Medulla oblongata (tissue), 1 donor: ENCODE data around the gene PARP12.
"Not testable (repeated sequence)": the region's sequence is repeated elsewhere in the genome, so short reads cannot be mapped to it uniquely, and the experiment has no call there.

Source experiments
- DNase-seq: peaks from one replicate; pipeline ENCODE4 v3.0.0-alpha.2; 2015; ENCODE audit errors: extremely low spot score

PARP12 gene, protein sequence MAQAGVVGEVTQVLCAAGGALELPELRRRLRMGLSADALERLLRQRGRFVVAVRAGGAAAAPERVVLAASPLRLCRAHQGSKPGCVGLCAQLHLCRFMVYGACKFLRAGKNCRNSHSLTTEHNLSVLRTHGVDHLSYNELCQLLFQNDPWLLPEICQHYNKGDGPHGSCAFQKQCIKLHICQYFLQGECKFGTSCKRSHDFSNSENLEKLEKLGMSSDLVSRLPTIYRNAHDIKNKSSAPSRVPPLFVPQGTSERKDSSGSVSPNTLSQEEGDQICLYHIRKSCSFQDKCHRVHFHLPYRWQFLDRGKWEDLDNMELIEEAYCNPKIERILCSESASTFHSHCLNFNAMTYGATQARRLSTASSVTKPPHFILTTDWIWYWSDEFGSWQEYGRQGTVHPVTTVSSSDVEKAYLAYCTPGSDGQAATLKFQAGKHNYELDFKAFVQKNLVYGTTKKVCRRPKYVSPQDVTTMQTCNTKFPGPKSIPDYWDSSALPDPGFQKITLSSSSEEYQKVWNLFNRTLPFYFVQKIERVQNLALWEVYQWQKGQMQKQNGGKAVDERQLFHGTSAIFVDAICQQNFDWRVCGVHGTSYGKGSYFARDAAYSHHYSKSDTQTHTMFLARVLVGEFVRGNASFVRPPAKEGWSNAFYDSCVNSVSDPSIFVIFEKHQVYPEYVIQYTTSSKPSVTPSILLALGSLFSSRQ

DNA sequence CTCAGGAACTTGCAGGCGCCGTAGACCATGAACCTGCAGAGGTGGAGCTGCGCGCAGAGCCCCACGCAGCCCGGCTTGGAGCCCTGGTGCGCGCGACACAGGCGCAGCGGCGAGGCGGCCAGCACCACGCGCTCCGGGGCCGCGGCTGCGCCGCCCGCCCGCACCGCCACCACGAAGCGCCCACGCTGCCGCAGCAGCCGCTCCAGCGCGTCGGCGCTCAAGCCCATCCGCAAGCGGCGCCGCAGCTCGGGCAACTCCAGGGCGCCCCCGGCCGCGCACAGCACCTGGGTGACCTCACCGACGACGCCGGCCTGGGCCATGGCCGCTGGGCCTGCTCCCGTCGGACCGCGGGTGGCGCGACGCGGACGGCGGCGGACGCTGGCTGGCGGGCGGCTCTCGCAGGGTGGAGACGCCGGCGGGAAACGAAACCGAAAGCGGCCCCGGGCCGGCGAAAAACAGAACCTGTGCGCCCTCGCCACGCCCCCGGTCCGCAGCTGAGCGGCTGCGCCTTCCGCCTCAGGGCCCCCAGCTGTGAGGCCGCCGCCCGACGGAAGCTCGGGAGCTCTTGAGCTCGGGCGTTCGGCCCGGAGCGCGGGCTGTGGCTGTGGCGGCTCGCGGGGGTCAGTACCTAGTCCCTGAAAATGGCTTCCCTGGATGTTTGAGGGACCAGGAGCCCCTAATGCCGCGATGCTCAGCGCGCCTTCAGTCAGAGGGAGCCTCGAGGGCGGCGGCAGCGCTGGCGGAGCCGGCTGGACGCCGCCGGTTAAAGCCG, at the start of gene PARP12:
PARP12 (minus strand) TSS at position 424 of the 772 bp plus-strand sequence; CDS start at position 320, 104 bp downstream.
- DNase-seq, result peak; percentile 66

DNA sequence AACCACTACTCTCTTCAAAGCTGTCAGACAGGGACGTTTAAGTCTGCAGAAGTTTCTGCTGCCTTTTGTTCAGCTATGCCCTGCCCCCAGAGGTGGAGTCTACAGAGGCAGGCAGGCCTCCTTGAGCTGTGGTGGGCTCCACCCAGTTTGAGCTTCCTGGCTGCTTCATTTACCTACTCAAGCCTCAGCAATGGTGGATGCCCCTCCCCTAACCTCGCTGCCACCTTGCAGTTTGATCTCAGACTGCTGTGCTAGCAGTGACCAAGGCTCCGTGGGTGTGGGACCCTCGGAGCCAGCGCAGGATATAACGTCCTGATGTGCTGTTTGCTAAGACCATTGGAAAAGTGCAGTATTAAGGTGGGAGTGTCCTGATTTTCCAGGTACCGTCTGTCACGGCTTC, 46.0 kb upstream of the PARP12 start:
- not testable (repeated sequence) for DNase-seq

DNA sequence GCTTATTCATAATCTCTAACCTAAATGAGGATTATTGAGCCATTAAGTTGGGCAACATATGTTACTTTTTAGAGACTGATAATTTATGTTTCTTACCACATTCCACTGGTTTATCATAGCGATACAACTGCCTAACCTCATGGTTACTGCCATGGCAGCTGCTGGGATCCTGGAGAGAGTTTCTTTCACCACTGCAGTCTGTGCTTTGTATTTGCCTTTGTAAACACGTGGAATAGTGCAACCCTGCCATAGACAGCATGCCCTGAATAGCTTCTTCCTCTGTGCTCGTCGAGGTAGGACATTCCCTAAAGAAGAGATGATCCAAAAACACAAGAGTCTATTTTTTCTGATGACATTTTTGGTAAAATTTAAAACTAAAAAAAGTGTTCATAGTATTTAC, 33.7 kb upstream of the PARP12 start:
- no peak for DNase-seq

DNA sequence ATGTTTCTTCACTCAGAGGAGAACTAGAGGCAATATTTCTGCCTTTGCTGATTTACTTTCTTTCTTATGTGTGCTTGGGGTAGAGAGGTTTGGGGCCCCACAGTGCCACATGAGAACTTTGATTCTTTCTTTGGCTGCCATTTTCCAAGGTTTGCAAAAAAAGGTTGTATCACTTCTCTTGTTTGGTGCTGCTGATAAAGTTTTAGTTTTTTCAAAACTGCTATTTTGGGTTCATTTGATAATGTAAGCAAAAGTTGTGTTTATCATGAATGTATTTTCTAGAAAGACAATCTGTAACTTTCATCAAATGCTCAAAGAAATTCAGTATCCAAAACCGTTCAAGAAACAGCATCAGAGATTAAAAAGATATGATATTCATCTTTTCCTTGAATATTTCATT, 30.6 kb upstream of the PARP12 start:
- no peak for DNase-seq

DNA sequence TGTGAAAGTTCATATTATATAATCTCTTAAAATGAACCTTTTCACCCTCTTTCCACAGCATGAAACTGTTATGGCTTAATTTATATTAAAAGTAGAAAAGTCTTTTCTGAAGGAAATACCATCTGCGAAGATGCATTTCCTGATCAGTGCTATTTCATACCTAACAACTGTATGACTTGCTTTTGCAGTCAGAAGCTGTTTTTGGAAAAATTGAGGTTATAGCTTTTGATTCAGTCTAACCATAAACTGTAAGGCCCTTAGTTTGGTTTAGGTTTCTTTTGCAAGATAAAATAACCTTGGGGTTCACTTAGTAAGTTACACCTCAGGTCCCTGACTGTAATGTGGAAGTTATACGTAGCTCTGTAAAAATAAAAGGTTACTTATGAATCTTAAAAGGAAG, 22.7 kb upstream of the PARP12 start:
- no peak for DNase-seq

DNA sequence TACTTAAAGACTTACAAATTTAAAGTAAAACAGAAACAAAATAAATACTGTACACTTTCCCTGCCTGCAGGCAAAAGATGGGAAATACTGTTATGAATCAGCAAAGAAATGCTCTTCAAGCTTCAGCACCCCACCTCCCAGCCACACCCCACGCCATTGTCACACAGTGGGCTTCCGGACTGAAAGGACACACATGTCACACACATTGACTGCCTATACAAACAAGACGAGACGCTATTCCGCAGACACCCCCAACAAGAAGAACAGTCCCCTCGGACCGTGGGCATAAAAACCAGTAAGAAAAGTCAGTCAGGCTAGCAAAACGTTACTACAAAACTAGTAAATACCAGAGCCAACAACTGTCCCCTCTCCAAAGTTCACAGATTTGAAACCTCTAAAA, 22.2 kb upstream of the PARP12 start:
- DNase-seq, result no peak

DNA sequence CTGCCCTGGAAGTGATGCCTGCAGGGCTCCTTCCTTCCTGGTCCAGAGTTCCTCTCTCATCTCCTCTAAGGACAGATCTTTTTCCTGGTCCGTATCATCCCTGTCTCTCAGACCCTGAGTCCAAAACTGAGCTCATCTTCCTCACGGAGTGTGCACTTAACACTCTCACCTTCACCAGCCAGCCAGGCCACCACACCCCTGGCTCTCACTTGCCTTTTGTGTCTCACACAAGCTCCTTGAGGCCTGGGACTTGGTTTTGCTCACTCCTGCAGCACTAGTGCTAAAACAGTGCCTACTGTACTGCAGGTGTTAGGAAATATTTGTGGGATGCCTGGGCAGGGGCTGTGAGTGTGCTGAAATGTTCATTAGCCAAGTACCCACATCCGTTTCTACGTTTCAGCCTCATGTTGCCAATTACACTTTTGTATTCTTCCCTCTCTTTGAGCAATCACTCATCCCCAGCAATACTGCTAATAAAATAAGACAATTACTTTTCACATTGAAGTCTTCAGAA, 21.4 kb upstream of the PARP12 start:
- DNase-seq, result no peak

DNA sequence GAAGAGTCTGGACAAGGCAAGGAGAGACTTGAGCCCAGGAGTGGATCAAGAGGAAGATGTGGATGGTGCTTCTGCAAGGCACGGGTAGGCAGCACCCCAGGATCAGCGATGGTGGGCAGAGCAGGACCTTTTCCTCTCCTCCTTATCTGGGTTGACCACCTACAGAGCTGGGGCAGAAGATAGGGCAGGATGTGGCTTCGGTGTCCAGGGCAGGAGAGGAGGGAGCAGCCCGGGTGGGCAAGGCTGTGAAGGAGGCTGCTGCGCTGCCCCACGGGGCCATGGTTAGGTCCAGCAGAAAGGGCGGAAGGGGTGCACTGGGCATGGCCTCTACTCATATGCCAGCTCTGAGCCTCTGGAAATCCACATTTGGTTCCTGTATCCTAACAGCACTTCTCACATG, 20.0 kb upstream of the PARP12 start:
- no peak for DNase-seq

DNA sequence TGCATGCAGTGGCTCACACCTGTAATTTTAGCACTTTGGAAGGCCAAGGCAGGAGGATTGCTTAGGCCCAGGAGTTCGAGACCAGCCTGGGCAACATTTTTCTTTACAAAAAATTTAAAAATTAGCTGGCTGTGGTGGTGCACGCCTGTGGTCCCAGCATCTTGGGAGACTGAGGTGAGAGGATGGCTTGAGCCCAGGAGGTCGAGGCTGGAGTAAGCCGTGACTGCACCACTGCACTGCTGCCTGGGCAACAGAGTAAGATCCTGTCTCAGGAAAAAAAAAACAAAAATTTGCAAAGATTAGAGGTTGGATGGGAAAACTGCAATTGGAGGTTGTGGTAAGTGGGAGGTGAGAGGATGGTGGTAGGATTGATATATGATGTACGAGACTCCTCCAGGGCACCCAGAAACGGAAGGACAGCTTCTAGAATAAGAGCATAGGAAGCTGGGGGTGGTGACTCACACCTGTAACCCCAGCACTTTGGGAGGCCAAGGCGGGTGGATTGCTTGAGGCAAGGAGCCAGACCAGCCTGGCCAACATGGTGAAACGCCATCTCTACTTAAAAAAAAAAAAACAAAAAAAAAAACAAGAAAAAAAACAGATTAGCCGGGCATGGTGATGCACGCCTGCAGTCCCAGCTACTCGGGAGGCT, 19.1 kb upstream of the PARP12 start:
- DNase-seq, result no peak

DNA sequence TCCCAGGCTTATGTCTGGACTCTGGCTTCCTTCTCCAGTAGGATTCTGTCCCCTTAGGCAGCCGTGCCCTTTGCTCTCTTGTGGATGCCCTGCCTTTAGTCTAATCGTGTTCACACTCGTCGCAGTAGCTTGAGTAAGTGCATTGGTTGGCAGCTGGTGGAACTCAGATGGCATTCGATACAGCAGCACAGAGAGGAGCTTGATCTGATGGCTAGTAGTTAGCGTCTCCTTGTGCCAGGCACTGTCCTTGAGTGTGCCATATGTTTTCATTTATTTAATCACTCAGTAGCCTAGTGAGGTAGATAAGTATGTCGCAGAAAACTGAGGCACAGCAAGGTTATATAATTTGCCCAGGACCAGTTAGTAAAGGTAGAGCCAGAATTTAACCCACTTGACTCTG, 18.2 kb upstream of the PARP12 start:
- no peak for DNase-seq

DNA sequence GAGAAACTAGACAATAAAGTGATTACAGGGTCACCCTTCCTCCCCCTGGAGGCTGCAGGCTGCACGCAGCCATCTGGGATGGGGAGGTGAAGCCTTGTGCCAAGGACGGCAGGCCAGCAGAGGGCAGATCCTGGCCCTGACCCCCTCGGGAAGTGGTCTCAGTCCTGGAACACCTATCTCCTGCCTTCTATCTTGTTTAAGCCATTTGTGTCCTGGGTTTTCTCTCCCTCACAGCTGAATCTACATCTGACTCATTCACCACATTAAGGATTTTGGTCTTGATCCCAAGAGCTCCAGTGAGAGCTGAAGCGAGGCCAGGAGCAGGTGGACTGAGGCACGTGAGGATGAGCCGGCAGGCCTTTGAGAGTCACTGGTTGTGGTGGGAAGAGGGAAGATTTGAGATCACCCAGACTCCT, 16.4 kb upstream of the PARP12 start:
- no peak for DNase-seq

DNA sequence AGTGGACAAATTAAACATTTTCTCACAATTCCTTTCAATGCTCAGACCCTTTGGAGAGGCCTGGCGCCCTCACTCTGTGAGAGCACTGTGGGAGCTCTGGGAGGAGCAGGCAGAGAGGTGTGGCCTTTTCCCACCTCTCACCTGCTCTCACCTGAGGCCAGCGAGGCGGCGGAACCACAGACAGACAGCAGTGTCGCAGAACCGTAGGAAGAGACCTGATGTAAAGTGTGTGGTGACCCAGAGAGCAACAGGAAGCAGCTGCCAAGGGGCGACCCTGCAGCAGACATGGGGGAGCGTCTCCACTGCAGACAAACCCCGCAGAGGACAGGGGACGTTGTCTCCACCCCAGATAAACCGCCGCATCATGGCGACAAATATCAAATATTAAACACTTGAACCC, 15.6 kb upstream of the PARP12 start:
- no peak for DNase-seq

DNA sequence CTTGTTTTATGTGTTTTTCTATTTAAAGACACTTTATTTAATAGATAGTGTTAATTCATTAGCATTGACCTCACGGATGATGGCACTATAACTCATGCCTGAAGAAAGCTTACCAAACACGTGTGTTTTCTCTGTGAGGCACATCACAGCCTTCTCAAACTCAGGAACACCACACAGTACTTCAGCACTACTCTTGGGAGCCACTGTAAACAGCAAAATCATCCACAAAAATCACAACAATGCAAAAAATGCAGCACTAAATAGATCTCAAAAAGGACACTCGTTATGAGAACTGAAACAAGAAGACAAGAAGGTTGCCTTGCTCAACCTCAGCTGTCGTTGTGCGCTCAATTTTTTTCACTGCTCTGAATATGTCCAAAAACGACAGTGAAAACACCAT, 12.0 kb upstream of the PARP12 start:
- no peak for DNase-seq

DNA sequence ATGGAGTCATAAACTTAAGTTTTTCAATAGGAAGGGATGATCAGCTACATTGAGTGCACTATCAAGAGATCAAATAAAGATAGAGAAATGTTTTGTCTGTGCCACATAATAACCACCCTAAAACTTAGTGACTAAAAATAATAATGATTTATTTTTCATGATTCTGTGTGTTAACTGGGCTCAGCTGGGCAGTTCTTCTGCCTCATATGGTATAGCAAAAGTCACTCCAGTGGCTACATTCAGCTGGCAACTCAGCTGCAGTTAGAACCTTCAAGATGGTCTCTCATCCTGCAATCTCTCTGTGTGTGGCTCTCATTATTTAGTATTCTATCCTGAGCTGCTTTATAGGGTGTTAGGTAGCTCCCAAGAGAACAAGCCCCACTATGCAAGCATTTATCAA, 7.8 kb upstream of the PARP12 start:
- DNase-seq, result no peak

DNA sequence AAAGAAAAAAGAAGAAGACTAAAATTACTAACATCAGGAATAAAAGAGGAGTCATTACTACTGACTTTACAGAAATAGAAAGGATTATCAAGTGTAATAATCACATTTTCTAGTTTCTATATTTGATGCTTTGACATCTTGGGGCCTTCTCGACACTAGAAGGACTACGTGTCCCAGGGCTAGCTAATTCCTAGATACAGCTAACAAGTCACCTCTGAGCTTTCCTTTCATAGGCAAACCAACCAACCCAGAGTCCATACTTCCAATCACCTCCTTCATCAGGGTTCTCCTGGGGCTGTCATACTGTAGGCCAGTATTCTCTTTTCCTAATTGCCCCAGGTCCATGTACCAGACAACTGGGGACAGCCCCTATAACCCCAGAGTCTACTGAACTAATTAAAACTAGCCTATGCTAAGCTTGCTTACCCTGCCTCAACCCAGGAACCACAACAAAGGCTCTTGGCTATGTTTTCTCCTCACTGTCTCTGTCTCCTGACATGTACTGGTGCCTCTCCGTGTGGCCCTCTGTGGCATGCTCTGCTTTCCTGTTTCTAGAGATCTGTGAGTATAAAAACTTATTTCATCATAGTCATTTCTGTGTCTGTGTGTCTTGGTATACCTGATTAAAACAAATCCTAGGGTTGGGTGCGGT, 6.7 kb upstream of the PARP12 start:
- no peak for DNase-seq

DNA sequence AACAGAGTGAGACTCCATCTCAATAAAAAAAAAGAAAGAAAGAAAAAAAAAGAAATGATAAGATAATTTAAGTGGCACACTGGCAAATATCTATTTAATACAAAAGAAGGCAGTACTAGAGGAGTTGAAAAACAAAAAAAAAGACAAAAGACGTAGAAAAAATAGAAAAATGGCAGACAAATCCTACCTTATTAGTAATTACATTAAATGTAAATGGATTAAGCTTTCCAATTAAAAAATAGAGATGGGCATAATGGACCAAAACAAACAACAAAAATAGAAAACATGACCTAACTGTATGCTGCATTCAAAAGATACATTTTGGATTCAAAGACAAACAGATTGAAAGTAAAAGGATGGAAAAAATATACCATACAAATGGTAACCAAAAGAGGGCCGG, 5.3 kb upstream of the PARP12 start:
- no peak for DNase-seq

DNA sequence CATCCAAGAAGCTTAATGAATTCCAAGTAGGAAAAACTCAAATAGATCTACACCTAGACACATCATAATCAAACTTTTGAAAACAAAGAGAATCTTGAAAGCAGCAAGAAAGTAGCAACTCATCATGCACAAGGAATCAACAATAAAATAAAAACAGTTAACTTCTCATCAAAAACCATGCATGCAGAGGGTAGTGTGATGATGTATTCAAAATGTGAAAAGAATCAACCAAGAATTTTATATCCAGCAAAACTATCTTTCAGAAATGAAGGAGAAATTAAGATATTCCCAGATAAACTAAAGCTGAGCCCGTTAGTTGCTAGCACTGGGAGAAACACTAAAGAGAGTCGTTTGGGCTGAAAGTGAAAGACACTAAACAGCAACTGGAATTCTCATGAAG, 4.3 kb upstream of the PARP12 start:
- no peak for DNase-seq

DNA sequence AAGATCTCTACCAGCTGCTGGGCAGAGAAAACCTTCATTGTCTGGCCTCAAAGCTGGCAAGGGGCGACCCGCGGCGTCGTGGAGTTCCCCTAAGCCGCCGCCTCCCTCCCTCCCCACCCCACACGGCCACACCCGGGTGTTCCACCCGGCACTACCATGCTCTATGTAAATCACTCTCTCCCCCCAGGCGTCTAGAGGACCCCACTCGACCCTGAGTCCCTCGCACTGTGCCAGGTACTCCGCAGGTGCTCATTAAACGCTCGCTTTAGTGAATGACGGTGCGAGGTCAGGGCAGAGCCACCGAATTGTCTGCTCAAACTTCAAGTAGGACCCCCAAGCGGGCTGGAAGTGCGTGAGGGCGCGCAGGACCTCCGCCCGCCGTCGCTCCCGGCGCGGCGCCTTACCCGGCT, 628 bp downstream of the PARP12 start:
- no peak for DNase-seq

DNA sequence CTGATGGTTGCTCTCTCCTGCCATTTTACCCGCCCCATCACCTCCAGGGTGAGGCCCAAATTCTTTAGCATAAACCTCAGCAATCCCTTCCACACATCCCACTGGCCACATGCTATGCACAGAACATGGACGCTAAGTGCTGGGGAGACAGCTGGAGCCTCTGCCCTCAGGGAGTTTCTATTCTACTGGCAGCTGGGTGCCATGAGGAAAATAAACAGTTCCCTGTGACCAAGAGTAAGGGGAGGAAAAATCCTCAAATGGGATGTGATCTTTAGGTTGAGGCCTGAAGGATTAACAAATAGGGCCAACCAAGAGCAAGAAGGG, 1.2 kb downstream of the PARP12 start:
- no peak for DNase-seq

DNA sequence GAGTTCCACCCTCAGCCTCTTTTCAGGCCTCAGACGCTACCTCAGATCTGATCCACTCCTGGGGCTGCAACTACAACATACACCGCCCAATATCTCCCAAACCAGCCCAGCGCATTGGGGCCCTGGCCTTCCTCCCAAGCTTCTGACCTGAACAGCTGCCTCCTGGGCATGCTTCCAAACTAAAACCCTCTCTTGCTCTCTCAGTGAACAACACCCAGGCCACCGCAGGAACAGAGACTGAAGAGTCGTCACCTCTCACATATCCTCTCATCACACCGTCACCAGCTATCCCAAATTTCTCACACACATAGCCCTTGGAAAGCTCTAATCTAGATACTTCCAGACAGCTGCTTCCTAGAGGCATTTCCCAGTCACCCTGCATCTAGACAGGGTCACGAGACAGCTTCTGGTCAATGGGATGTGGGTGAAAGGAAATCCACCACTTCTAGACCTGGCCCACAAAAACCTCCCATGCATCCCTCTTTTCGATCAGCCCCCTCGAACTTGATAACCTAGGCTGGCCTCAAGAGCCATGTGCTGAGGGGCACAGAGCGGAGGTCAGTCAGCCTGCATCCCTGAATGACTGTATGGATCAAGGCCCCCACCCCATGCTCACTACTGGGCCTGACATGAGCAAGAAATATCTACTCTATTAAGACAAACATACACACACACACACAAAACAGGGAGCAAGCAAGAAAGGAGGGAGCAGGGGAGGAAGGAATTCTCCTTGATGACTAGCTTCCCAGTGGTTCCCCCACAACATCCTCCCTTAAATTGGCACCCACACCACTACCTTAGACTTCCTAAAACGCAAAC, 1.8 kb downstream of the PARP12 start:
- DNase-seq, result peak; percentile 22

DNA sequence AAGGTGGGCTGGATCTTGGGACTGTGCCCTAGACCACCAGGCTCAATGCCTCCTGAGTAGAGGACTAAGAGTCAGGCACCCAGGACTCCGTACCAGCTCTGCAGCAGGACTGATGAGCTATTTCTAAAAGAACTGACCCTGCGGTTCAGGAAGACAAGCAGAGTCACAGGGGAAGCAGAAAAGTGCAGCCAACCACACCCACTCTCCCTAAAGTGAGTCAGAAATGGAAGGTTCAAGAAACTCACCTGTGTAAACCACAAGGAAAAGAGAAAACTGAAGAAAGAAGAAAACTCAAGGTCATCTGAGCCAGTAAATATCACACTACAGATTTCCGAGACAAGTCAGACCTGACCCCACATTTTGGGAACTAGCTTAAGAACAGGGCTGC, 2.5 kb downstream of the PARP12 start:
- no peak for DNase-seq
